ENCODE measurements around the gene TGFBRAP1.

Gene TGFBRAP1

GRCh38 chr2:105344704-105345345 lies 15.3 kb upstream of the TGFBRAP1 start:
- WGBS (ENCODE audit: insufficient coverage, insufficient read length) = no CpG with 5 or more reads among the region's 4 CpGs
- Histone ChIP-seq H3K36me3 (ENCODE audit: control insufficient read depth, insufficient read depth, low read length) (peaks cover 8% of the 10 kb centered on the region; the same call in 1 of the 2 replicates), H3K27ac (ENCODE audit: low read length) (no peak overlapping the region)

GRCh38 chr2:105339414-105339813 lies 9.9 kb upstream of the TGFBRAP1 start:
- no peaks in the 10 kb centered on the region for H3K27me3 ChIP-seq (ENCODE audit: control insufficient read depth, insufficient read depth, low read length)
- H3K4me3 ChIP-seq (ENCODE audit: low read length) = no peak overlapping the region
- no peaks in the 10 kb centered on the region for H3K4me1 ChIP-seq (ENCODE audit: control insufficient read depth, insufficient read depth, low read length)
- no peak overlapping the region for H3K27ac ChIP-seq (ENCODE audit: low read length)
- H3K9me3 ChIP-seq (ENCODE audit: control insufficient read depth, insufficient read depth, low read length) = no peaks in the 10 kb centered on the region
- no peak for DNase-seq (ENCODE audit: low read depth, low spot score)
- peaks cover 6% of the 10 kb centered on the region; the same call in 1 of the 2 replicates for H3K36me3 ChIP-seq (ENCODE audit: control insufficient read depth, insufficient read depth, low read length)
- no CpG with 5 or more reads among the region's 4 CpGs for WGBS (ENCODE audit: insufficient coverage, insufficient read length)

More at GRCh38 chr2:105344704-105345345, 15.3 kb upstream of the TGFBRAP1 start:
- H3K27me3 ChIP-seq (ENCODE audit: control insufficient read depth, insufficient read depth, low read length) = no peaks in the 10 kb centered on the region
- DNase-seq (ENCODE audit: low read depth, low spot score) = no peak
- no peak overlapping the region for H3K4me3 ChIP-seq (ENCODE audit: low read length)
- no peaks in the 10 kb centered on the region for H3K4me1 ChIP-seq (ENCODE audit: control insufficient read depth, insufficient read depth, low read length)
- H3K9me3 ChIP-seq (ENCODE audit: control insufficient read depth, insufficient read depth, low read length) = no peaks in the 10 kb centered on the region

GRCh38 chr2:105338020-105338385 lies 8.5 kb upstream of the TGFBRAP1 start:
- peak overlapping the region; percentile 87; the same call in 1 of the 2 replicates for H3K4me3 ChIP-seq (ENCODE audit: low read length)
- no peak for DNase-seq (ENCODE audit: low read depth, low spot score)
- 100% methylated on average over 1 of the region's 5 CpGs for WGBS (ENCODE audit: insufficient coverage, insufficient read length)
- no peaks in the 10 kb centered on the region for H3K4me1 ChIP-seq (ENCODE audit: control insufficient read depth, insufficient read depth, low read length)
- no peak overlapping the region for H3K27ac ChIP-seq (ENCODE audit: low read length)
- H3K36me3 ChIP-seq (ENCODE audit: control insufficient read depth, insufficient read depth, low read length) = peaks cover 4% of the 10 kb centered on the region; the same call in 1 of the 2 replicates
- H3K27me3 ChIP-seq (ENCODE audit: control insufficient read depth, insufficient read depth, low read length) = no peaks in the 10 kb centered on the region
- H3K9me3 ChIP-seq (ENCODE audit: control insufficient read depth, insufficient read depth, low read length) = no peaks in the 10 kb centered on the region

- DNase-seq (ENCODE audit: low read depth, low spot score) = peak; percentile 68
- Histone ChIP-seq H3K4me3 (ENCODE audit: low read length) (peak within 1 kb of the TSS; percentile 87), H3K27ac (ENCODE audit: low read length) (no peak within 1 kb of the TSS), H3K9me3 (ENCODE audit: control insufficient read depth, insufficient read depth, low read length) (no peaks in the 10 kb centered on the region), H3K27me3 (ENCODE audit: control insufficient read depth, insufficient read depth, low read length) (no peaks in the 10 kb centered on the region), H3K4me1 (ENCODE audit: control insufficient read depth, insufficient read depth, low read length) (no peaks in the 10 kb centered on the region), H3K36me3 (ENCODE audit: control insufficient read depth, insufficient read depth, low read length) (peaks cover 2% of the 10 kb centered on the region; the same call in 1 of the 2 replicates)
- WGBS (ENCODE audit: insufficient coverage, insufficient read length) = no CpG with 5 or more reads among the region's 58 CpGs
Measured at GRCh38 chr2:105337122-105338019, 7.8 kb upstream of the TGFBRAP1 start, which contains the start of gene C2orf49. Gene C2orf49 (plus strand): TSS chr2:105337540. CDS start chr2:105337588, 48 bp downstream.

GRCh38 chr2:105336786-105337121 lies 7.2 kb upstream of the TGFBRAP1 start:
- Histone ChIP-seq H3K36me3 (ENCODE audit: control insufficient read depth, insufficient read depth, low read length) (peaks cover 2% of the 10 kb centered on the region; the same call in 1 of the 2 replicates), H3K9me3 (ENCODE audit: control insufficient read depth, insufficient read depth, low read length) (no peaks in the 10 kb centered on the region), H3K4me3 (ENCODE audit: low read length) (peak overlapping the region; percentile 87; the same call in 1 of the 2 replicates), H3K4me1 (ENCODE audit: control insufficient read depth, insufficient read depth, low read length) (no peaks in the 10 kb centered on the region), H3K27ac (ENCODE audit: low read length) (no peak overlapping the region), H3K27me3 (ENCODE audit: control insufficient read depth, insufficient read depth, low read length) (no peaks in the 10 kb centered on the region)
- WGBS (ENCODE audit: insufficient coverage, insufficient read length) = no CpG with 5 or more reads among the region's 7 CpGs
- no peak for DNase-seq (ENCODE audit: low read depth, low spot score)

GRCh38 chr2:105335469-105335868 lies 5.9 kb upstream of the TGFBRAP1 start:
- H3K36me3 ChIP-seq (ENCODE audit: control insufficient read depth, insufficient read depth, low read length) = no peaks in the 10 kb centered on the region
- no peak overlapping the region for H3K27ac ChIP-seq (ENCODE audit: low read length)
- WGBS (ENCODE audit: insufficient coverage, insufficient read length) = no CpG with 5 or more reads among the region's 2 CpGs
- H3K9me3 ChIP-seq (ENCODE audit: control insufficient read depth, insufficient read depth, low read length) = no peaks in the 10 kb centered on the region
- H3K27me3 ChIP-seq (ENCODE audit: control insufficient read depth, insufficient read depth, low read length) = no peaks in the 10 kb centered on the region
- no peak overlapping the region for H3K4me3 ChIP-seq (ENCODE audit: low read length)
- DNase-seq (ENCODE audit: low read depth, low spot score) = no peak
- H3K4me1 ChIP-seq (ENCODE audit: control insufficient read depth, insufficient read depth, low read length) = no peaks in the 10 kb centered on the region

GRCh38 chr2:105334211-105334610 lies 4.7 kb upstream of the TGFBRAP1 start:
- no peaks in the 10 kb centered on the region for H3K36me3 ChIP-seq (ENCODE audit: control insufficient read depth, insufficient read depth, low read length)
- H3K4me1 ChIP-seq (ENCODE audit: control insufficient read depth, insufficient read depth, low read length) = no peaks in the 10 kb centered on the region
- no peaks in the 10 kb centered on the region for H3K9me3 ChIP-seq (ENCODE audit: control insufficient read depth, insufficient read depth, low read length)
- H3K27me3 ChIP-seq (ENCODE audit: control insufficient read depth, insufficient read depth, low read length) = no peaks in the 10 kb centered on the region
- no peak overlapping the region for H3K4me3 ChIP-seq (ENCODE audit: low read length)
- no peak overlapping the region for H3K27ac ChIP-seq (ENCODE audit: low read length)
- no CpG with 5 or more reads among the region's 4 CpGs for WGBS (ENCODE audit: insufficient coverage, insufficient read length)
- no peak for DNase-seq (ENCODE audit: low read depth, low spot score)

- Histone ChIP-seq H3K4me1 (ENCODE audit: control insufficient read depth, insufficient read depth, low read length) (no peaks in the 10 kb centered on the region), H3K27ac (ENCODE audit: low read length) (no peak overlapping the region), H3K9me3 (ENCODE audit: control insufficient read depth, insufficient read depth, low read length) (no peaks in the 10 kb centered on the region), H3K4me3 (ENCODE audit: low read length) (no peak overlapping the region), H3K36me3 (ENCODE audit: control insufficient read depth, insufficient read depth, low read length) (no peaks in the 10 kb centered on the region), H3K27me3 (ENCODE audit: control insufficient read depth, insufficient read depth, low read length) (no peaks in the 10 kb centered on the region)
- WGBS (ENCODE audit: insufficient coverage, insufficient read length) = no CpG with 5 or more reads among the region's 4 CpGs
- no peak for DNase-seq (ENCODE audit: low read depth, low spot score)
Measured at GRCh38 chr2:105330681-105331375, 1.3 kb upstream of the TGFBRAP1 start.

- Histone ChIP-seq H3K9me3 (ENCODE audit: control insufficient read depth, insufficient read depth, low read length) (no peaks in the 10 kb centered on the region), H3K4me3 (ENCODE audit: low read length) (peak overlapping the region; percentile 55; the same call in 1 of the 2 replicates), H3K27me3 (ENCODE audit: control insufficient read depth, insufficient read depth, low read length) (no peaks in the 10 kb centered on the region), H3K4me1 (ENCODE audit: control insufficient read depth, insufficient read depth, low read length) (no peaks in the 10 kb centered on the region; the same call in 1 of the 2 replicates), H3K27ac (ENCODE audit: low read length) (no peak overlapping the region), H3K36me3 (ENCODE audit: control insufficient read depth, insufficient read depth, low read length) (no peaks in the 10 kb centered on the region)
- DNase-seq (ENCODE audit: low read depth, low spot score) = no peak
- WGBS (ENCODE audit: insufficient coverage, insufficient read length) = no CpG with 5 or more reads among the region's 17 CpGs
Measured at GRCh38 chr2:105329197-105329554, 359 bp downstream of the TGFBRAP1 start.
